T-helper 1 cell treated with Interleukin-12 subunit alpha and Interleukin-12 subunit beta and Interleukin-4 antibody, amounts not matched to agents 30 ng/mL and 1 ng/mL, for 36 hours (primary cell): ENCODE measurements around the gene RFXANK. TPM values are rescaled to one million over a fixed set of nuclear protein-coding genes. Genes with fewer than 3 reads are reported as not detected.

Experiments used
- intact Hi-C: fragments of 100-400 bp; cut with micrococcal nuclease; formaldehyde crosslinking; loops from one replicate; pipeline ENCODE4 v1.15.1; 2024
- total RNA-seq: library from RNA; stranded (reverse); gene quantifications from 2 replicates; pipeline ENCODE4 v1.2.3, GENCODE V29; 2022

Gene RFXANK
- total RNA-seq, 1 donor from 2014 or later, result 123 TPM

GRCh38 chr19:19224852-19225494 is 32.9 kb downstream of the RFXANK start:
- intact Hi-C loops, result loop anchor here (1.0 to 2.0 kb wide), 4 partner anchors 33 to 86 kb away; partner anchors contain the start of genes BORCS8, RFXANK and TMEM161A

GRCh38 chr19:19226204-19226603 is 34.1 kb downstream of the RFXANK start:
- intact Hi-C loops, result no loop called here

GRCh38 chr19:19226663-19227062 is 34.6 kb downstream of the RFXANK start:
- intact Hi-C loops, result no loop called here

- intact Hi-C loops, result no loop called here
These were observed 35.2 kb downstream of the RFXANK start for GRCh38 chr19:19227217-19227616.

- intact Hi-C loops, result no loop called here
These were observed 37.6 kb downstream of the RFXANK start for GRCh38 chr19:19229701-19230100.

- intact Hi-C loops, result no loop called here
These were observed 38.9 kb downstream of the RFXANK start for GRCh38 chr19:19230999-19231398.

- intact Hi-C loops, result no loop called here
These were observed 40.2 kb downstream of the RFXANK start for GRCh38 chr19:19232261-19232721.

- intact Hi-C loops, result no loop called here
These were observed 42.3 kb downstream of the RFXANK start for GRCh38 chr19:19234220-19234816.

- intact Hi-C loops, result no loop called here
These were observed 44.1 kb downstream of the RFXANK start for GRCh38 chr19:19236173-19236572.

GRCh38 chr19:19238126-19238894 is 46.3 kb downstream of the RFXANK start:
- intact Hi-C loops, result no loop called here

- intact Hi-C loops, result no loop called here
These were observed 47.6 kb downstream of the RFXANK start for GRCh38 chr19:19239675-19240074.

- intact Hi-C loops, result no loop called here
These were observed 48.4 kb downstream of the RFXANK start for GRCh38 chr19:19240476-19240875.

GRCh38 chr19:19250196-19250801 is 58.2 kb downstream of the RFXANK start:
- intact Hi-C loops, result no loop called here

Other genes with a start within 250 kb of the RFXANK start
- 117 and 121 TPM in 2 replicates for gene SUGP2, start 158.7 kb upstream of the RFXANK start, total RNA-seq
- gene ARMC6, start 158.7 kb upstream of the RFXANK start, total RNA-seq, result 30.7 and 32.8 TPM in 2 replicates
- gene SLC25A42, start 128.3 kb upstream of the RFXANK start, total RNA-seq, result 13.6 and 16.1 TPM in 2 replicates
- gene TMEM161A, start 53.8 kb upstream of the RFXANK start, total RNA-seq, result 26.9 and 30.1 TPM in 2 replicates
- gene MEF2B, start 22.0 kb upstream of the RFXANK start, total RNA-seq, result 2.8 and 4.2 TPM in 2 replicates
- 33.5 and 38.4 TPM in 2 replicates for gene BORCS8, start 106 bp upstream of the RFXANK start, total RNA-seq
- 28.0 and 30.8 TPM in 2 replicates for gene NR2C2AP, start 11.2 kb downstream of the RFXANK start, total RNA-seq
- gene NCAN, start 19.7 kb downstream of the RFXANK start, total RNA-seq, result 0.05 TPM in 1 of 2 replicates, not detected in the other
- gene TM6SF2, start 81.0 kb downstream of the RFXANK start, total RNA-seq, result not detected in 2 replicates
- gene SUGP1, start 128.3 kb downstream of the RFXANK start, total RNA-seq, result 78.7 and 87.1 TPM in 2 replicates
- gene MAU2, start 128.6 kb downstream of the RFXANK start, total RNA-seq, result 100 TPM in 2 replicates
- 128 and 135 TPM in 2 replicates for gene GATAD2A, start 213.4 kb downstream of the RFXANK start, total RNA-seq